ENCODE data around the gene TJP3.
A peak's percentile ranks its signal among the peaks of the same experiment; 100 is the strongest.

TJP3 gene

DNA sequence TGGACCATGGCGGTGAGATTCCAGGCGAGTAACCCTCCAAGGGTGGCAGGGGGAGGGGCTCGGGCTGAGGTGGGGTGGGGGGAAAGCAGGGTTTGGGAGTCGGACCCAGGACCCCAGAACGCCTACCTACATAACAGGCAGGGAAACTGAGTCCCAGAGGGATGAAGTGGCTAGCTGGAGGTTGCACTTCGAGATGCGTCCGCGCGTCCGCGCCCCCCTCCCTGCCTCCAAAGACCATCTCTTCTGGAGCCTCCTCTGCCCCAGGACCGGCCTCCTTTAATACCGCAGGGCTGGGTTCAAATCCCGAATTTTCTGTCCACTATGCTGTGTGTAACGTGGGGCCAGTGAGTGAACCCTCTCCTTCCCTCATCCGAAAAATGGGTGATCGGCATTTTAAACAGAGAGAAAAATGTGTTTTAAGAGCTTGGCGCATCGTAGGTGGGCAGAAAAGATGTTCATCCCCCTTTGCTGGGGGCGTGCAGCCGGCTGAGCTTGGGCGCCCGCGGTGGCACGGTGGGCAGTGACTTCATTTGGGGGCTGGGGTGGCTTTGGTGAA is 13.8 kb downstream of the TJP3 start:
- no peaks in the 10 kb centered on the region; the same call in 1 of the 2 replicates for H3F3A ChIP-seq (ENCODE audit: insufficient read depth, low read length)
- no peak for TF ChIP-seq EZH2 (optimal IDR thresholded peaks at IDR 0.05; ENCODE audit: low read depth, low read length)
- no peaks in the 10 kb centered on the region for H4K20me1 ChIP-seq (ENCODE audit: insufficient read depth, low read length)
- H3K4me3 ChIP-seq (ENCODE audit: low read length), result peak overlapping the region; percentile 22; the same call in 1 of the 2 replicates
- peaks cover 46% of the 10 kb centered on the region for H3K27me3 ChIP-seq (replicated peaks; ENCODE audit: insufficient read depth, low read length)
- no peak overlapping the region for H3K9ac ChIP-seq (ENCODE audit: low read length)
- no peaks in the 10 kb centered on the region for H3K9me2 ChIP-seq (replicated peaks; ENCODE audit: insufficient read depth, low read length)
- DNase-seq, result no peak
- H2AFZ ChIP-seq (ENCODE audit: low read length), result 0 out of 2 replicates have a peak overlapping the region, but pooled peaks have one; percentile 17
- H3K4me1 ChIP-seq (ENCODE audit: low read length), result peaks cover 8% of the 10 kb centered on the region; the same call in 1 of the 2 replicates
- no peak overlapping the region for H3K27ac ChIP-seq (ENCODE audit: low read length)
- H3K36me3 ChIP-seq (replicated peaks; ENCODE audit: insufficient read depth, low read length), result no peaks in the 10 kb centered on the region
- peak overlapping the region; percentile 58; the same call in 1 of the 2 replicates for H3K4me2 ChIP-seq (ENCODE audit: low read depth, low read length)
- H3K9me3 ChIP-seq (replicated peaks; ENCODE audit: insufficient read depth, low read length), result no peaks in the 10 kb centered on the region
- no peaks in the 10 kb centered on the region for H3K79me2 ChIP-seq (ENCODE audit: low read length)

GRCh38 chr19:3722443-3723109 is 14.4 kb downstream of the TJP3 start:
- no peak overlapping the region for H3K9ac ChIP-seq (ENCODE audit: low read length)

GRCh38 chr19:3723110-3723488 is 14.9 kb downstream of the TJP3 start:
- TF ChIP-seq EZH2 (optimal IDR thresholded peaks at IDR 0.05; ENCODE audit: low read depth, low read length) (no peak), EZH2phosphoT487 (IDR thresholded peaks at IDR 0.05; ENCODE audit: low read length) (no peak), CTCF (IDR thresholded peaks at IDR 0.05; ENCODE audit: low read length) (no peak)
- Histone ChIP-seq H3K4me3 (ENCODE audit: low read length) (no peak overlapping the region), H3K27ac (ENCODE audit: low read length) (no peak overlapping the region)

More at GRCh38 chr19:3722443-3723109, 14.4 kb downstream of the TJP3 start:
- no peak overlapping the region for H2AFZ ChIP-seq (ENCODE audit: low read length)
- no peaks in the 10 kb centered on the region for H3K9me2 ChIP-seq (replicated peaks; ENCODE audit: insufficient read depth, low read length)
- no peak overlapping the region for H3K4me3 ChIP-seq (ENCODE audit: low read length)
- H3K4me1 ChIP-seq (ENCODE audit: low read length), result peaks cover 8% of the 10 kb centered on the region; the same call in 1 of the 2 replicates
- H3K36me3 ChIP-seq (replicated peaks; ENCODE audit: insufficient read depth, low read length), result no peaks in the 10 kb centered on the region
- H3K27me3 ChIP-seq (replicated peaks; ENCODE audit: insufficient read depth, low read length), result peaks cover 44% of the 10 kb centered on the region
- no peak for TF ChIP-seq EZH2 (optimal IDR thresholded peaks at IDR 0.05; ENCODE audit: low read depth, low read length)
- no peak for TF ChIP-seq EZH2phosphoT487 (IDR thresholded peaks at IDR 0.05; ENCODE audit: low read length)
- no peak for TF ChIP-seq CTCF (IDR thresholded peaks at IDR 0.05; ENCODE audit: low read length)
- peak overlapping the region; percentile 58; the same call in 1 of the 2 replicates for H3K4me2 ChIP-seq (ENCODE audit: low read depth, low read length)
- no peak for DNase-seq
- H3K79me2 ChIP-seq (ENCODE audit: low read length), result no peaks in the 10 kb centered on the region
- no peak overlapping the region for H3K27ac ChIP-seq (ENCODE audit: low read length)
- no peaks in the 10 kb centered on the region; the same call in 1 of the 2 replicates for H3F3A ChIP-seq (ENCODE audit: insufficient read depth, low read length)
- H4K20me1 ChIP-seq (ENCODE audit: insufficient read depth, low read length), result no peaks in the 10 kb centered on the region
- no peaks in the 10 kb centered on the region for H3K9me3 ChIP-seq (replicated peaks; ENCODE audit: insufficient read depth, low read length)

More at GRCh38 chr19:3723110-3723488, 14.9 kb downstream of the TJP3 start:
- H3F3A ChIP-seq (ENCODE audit: insufficient read depth, low read length), result no peaks in the 10 kb centered on the region; the same call in 1 of the 2 replicates
- H3K9ac ChIP-seq (ENCODE audit: low read length), result no peak overlapping the region
- no peaks in the 10 kb centered on the region for H4K20me1 ChIP-seq (ENCODE audit: insufficient read depth, low read length)
- peaks cover 42% of the 10 kb centered on the region for H3K27me3 ChIP-seq (replicated peaks; ENCODE audit: insufficient read depth, low read length)
- no peaks in the 10 kb centered on the region for H3K36me3 ChIP-seq (replicated peaks; ENCODE audit: insufficient read depth, low read length)
- no peak overlapping the region for H2AFZ ChIP-seq (ENCODE audit: low read length)
- DNase-seq, result no peak
- no peaks in the 10 kb centered on the region for H3K9me2 ChIP-seq (replicated peaks; ENCODE audit: insufficient read depth, low read length)
- H3K9me3 ChIP-seq (replicated peaks; ENCODE audit: insufficient read depth, low read length), result no peaks in the 10 kb centered on the region
- no peak overlapping the region for H3K4me2 ChIP-seq (ENCODE audit: low read depth, low read length)
- H3K4me1 ChIP-seq (ENCODE audit: low read length), result peaks cover 8% of the 10 kb centered on the region; the same call in 1 of the 2 replicates
- H3K79me2 ChIP-seq (ENCODE audit: low read length), result no peaks in the 10 kb centered on the region
